Islet precursor cell (in vitro differentiated cells): ENCODE data around the gene NUP98.

Experiments used
- DNase-seq: peaks from one replicate; pipeline ENCODE4 v3.0.0-alpha.2; 2018

NUP98 gene

DNA sequence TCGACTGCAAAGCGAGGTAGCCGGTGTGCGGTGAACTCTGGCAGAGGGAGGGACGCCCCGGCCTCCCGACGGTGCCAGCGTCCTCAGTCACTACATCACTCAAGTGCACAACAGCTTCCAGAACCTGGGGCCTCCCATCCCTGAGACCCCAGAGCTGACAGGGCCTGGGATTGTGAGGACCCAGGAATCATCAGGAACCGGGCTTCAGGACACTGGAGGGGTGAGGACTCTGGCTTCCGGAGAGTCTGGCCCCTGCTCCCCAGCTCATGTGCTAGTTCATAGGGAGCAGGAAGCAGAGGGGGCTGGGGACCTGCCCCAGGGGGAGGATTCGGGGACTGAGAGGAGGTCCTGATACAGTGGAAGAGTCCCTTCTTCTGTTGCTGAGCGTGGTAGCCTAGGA, 160.2 kb downstream of the NUP98 start:
- no peak for DNase-seq

- DNase-seq, result no peak
Measured at GRCh38 chr11:3635641-3636375, 161.5 kb downstream of the NUP98 start.

- peak; percentile 41 for DNase-seq
Measured at GRCh38 chr11:3632070-3632660, 165.2 kb downstream of the NUP98 start.

DNA sequence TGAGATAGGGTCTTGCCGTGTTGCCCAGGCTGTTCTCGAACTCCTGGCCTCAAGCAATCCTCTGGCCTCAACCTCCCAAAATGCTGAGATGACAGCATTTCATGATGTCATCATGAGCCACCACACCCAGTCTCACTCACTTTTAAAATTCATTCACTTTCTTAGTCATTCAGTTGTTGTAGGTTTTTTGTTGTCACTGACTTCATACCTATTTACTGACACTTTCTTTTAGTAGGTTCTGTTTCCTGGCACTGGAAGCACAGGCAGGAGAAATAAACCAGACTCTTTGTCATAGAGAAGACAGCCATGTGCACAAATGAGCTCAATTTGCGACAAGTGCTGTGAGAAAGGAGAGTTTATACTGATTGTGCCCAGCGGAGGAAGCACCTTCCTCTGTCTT, 166.0 kb downstream of the NUP98 start:
- peak; percentile 27 for DNase-seq

DNA sequence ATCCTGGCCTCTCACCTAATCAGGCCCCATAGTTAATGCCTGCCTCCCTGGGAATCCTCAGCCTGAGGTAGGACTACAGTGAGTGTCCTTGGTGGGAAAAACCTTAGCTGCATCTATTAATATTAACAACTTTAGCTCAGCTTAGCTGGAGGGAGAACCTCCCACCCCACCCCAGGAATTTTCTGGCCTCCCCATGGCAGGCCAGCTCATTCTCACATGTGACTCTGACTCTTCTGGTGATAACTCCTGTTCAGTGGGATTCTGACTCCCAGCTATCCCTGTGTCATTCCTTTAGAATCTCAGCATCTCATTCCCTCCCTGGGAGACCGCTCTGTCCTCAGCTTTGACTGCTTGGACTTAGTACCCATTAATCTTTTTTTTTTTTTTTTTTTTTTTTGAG, 170.1 kb downstream of the NUP98 start:
- peak; percentile 65 for DNase-seq

DNA sequence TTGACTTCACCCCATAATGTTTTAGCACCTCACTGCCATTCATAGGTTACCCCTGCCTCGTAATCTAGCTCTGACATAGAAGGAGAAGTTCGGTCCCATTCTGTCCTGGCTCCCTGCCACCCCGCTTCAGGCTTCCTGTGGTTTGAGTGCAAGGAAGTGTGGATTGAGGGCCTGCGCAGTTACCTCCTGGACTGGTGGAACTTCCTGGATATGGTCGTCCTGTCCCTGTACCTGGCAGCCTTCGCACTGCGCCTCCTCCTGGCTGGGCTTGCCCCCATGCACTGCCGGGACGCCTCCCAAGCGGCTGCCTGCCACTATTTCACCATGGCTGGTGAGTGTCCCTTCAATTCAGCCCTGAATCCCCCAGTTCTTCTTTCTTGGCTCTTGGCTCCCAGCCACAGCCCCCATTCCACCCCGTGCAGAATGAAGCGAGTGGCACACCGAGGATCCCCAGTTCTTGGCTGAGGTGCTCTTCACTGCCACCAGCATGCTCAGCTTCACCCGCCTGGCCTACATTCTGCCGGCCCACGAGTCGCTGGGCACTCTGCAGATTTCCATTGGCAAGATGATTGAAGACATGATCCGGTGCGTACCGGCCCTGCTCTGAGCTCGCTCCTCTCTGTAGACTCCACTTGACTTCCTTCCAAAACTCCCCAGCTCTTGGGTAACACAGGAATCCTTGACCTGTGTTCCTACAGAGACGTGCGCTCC, 170.9 kb downstream of the NUP98 start:
- no peak for DNase-seq
